ENCODE results near the gene RIOX2.
"Not testable (repeated sequence)": the region's sequence is repeated elsewhere in the genome, so short reads cannot be mapped to it uniquely, and the experiment has no call there.

The RIOX2 gene

DNA sequence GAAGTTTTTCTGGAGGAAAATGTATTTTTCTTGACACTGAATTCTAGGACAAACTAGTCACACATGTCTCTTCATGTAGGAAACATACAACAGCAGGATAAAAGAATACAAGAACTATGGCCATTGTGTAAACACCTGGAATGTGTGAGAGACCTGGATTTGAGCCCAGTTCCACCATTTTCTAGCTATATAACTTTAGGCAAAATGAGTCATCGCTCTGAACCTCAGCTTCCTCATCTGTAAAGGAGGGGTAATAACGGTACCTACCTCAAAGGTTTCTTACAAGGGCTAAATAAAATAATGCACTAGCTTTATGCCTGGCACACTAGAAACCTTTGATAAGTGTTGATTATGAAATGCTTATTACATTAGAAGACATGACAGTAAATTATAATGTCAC lies 57.8 kb downstream of the RIOX2 start:
- DNase-seq, result no peak

DNA sequence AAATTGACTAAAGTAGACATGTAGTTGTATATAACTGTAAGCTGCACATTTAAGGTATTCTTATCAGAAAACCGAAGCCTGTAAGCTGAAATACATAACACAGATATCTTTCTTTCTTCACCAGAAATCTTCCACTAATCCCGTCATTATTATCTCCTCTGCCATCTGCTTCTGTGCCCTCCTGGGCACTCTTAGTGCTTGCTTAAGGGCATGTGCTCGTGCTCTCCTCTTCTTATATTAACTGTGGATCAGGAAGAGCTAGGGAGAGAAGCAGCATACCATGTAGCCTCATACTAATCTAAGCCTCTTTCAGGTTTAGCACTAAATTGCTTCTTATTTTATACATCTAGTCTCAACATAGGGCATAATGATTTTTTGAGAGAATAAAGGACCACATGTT lies 60.8 kb downstream of the RIOX2 start:
- no peak for DNase-seq

DNA sequence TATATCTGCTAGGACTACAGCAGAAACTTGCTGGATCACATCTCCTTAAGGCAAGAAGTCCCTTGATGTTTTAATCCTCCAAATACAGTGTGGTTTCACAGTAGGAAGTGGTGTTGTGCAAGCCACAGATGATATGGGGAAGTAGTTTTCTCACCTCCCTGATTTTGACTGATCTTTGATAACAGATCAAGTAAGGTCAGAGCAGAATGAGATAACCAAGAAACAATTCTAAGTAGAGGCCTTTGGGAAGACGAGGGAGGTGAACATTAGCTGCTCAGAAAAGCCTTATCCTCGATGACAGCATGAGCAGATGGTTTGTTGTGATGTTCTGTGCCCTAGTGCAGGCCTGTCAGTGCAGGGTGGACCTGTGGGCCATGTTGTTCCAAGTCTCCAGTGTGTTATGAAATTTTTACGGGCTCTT lies 61.3 kb downstream of the RIOX2 start:
- no peak for DNase-seq

DNA sequence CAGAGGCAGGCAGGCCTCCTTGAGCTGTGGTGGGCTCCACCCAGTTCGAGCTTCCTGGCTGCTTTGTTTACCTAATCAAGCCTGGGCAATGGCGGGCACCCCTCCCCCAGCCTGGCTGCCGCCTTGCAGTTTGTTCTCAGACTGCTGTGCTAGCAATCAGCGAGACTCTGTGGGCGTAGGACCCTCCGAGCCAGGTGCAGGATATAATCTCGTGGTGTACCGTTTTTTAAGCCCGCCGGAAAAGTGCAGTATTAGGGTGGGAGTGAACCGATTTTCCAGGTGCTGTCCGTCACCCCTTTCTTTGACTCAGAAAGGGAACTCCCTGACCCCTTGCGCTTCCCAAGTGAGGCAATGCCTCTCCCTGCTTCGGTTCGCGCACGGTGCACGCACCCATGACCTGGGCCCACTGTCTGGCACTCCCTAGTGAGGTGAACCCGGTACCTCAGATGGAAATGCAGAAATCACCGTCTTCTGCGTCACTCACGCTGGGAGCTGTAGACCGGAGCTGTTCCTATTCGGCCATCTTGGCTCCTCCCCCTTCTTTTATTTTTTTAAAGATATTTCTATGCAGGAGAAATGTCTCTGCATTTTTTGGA lies 61.9 kb downstream of the RIOX2 start:
- not testable (repeated sequence) for DNase-seq

DNA sequence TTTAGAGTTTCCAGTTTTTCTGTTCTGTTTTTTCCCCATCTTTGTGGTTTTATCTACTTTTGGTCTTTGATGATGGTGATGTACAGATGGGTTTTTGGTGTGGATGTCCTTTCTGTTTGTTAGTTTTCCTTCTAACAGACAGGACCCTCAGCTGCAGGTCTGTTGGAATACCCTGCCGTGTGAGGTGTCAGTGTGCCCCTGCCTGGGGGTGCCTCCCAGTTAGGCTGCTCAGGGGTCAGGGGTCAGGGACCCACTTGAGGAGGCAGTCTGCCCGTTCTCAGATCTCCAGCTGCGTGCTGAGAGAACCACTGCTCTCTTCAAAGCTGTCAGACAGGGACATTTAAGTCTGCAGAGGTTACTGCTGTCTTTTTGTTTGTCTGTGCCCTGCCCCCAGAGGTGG lies 62.4 kb downstream of the RIOX2 start:
- not testable (repeated sequence) for DNase-seq

DNA sequence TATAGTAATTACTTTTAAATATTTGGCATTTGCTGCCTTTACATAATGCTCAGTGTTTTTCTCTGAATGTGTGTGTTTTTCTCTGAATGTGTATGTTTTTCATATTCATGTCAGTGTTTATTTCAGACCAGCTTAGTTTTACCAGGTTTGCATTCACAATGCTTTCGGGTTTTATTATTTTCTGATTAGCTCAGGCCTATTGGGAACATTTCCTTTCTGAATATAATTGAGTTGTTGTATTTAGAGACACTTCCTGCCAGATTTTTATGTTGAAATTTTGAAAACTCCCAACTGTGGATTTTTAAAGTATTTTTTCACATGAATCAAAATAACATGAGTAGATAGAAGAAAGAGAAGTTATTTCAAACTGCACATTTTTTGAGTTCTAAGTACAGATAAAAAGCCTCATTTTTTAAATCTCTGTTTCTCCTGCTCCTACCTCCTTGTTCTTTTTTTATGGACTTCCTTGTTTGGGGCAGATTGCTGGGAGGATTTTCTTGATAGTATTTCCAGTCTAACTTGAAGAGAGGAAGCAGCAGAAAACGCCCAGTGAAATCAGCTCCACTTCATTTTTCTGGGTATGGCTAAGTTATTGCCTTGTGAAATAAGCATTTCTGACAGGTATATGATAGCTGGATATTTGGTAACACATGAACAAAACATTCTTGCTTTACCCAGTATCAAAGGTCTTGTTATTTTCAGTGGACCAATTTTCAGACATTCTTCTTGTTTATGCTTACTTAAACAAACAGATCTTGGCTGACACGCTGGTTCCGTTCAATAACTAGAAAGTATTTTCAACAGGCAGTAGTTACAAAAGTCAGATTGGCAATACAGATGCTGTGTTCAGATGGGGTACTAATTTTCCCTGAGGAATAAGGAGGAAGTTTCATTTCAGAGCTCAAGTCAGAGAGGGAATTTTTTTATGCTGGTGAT lies 70.7 kb downstream of the RIOX2 start:
- DNase-seq, result no peak

DNA sequence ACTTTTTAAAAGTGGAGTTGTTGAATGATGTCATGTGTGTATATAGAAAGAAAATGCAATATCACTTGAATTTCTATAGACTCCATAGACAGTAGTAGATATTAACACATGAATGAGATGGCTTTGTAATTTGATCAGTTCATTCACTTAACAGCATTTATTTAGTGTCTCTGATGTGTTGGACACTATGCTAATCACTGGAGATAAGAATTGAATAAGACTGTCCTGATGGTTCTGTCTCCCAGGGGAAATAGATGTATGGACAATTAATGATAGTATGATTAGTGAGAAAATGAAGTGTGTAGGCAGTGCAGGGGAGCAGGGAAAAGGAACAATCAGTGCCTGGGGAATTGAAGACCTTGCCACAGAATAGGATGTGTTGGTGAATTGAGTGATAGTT lies 72.9 kb downstream of the RIOX2 start:
- no peak for DNase-seq

DNA sequence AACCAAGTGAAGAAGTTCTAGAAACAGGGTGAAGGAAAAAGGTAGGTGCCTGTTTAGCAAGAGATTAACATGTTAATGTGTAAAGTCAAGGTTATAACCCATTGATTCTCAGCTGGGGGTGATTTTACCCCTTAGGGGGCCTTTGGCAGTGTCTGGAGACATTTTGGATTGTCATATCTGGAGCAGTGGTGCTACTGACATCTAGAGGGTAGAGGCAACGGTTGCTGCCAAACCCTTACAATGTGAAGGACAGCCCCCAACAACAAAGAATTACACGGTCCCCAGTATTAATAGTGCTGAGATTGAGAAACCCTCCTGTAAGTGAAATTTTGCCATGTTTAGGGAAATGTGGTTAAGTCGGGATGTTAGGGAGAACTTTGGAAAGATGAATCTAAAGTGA lies 75.7 kb downstream of the RIOX2 start:
- no peak for DNase-seq

DNA sequence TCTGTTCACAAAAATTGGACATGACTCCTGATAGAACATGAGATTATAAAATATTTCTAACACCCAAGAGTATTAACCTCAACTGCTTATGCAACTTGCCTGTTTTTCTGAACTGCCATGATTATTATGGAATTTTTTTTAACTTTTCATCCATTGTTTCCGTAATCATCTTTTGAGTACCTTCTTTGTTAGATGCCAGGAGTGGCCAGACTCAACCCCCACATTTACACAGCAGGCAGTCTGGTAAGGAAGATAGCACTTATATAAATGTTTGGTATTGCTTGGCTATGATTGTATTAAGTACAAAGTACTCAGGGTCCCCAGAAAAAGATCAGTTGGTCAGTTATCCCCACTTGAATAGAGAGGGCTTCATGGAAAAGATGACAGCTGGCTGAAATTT lies 76.1 kb downstream of the RIOX2 start:
- no peak for DNase-seq

DNA sequence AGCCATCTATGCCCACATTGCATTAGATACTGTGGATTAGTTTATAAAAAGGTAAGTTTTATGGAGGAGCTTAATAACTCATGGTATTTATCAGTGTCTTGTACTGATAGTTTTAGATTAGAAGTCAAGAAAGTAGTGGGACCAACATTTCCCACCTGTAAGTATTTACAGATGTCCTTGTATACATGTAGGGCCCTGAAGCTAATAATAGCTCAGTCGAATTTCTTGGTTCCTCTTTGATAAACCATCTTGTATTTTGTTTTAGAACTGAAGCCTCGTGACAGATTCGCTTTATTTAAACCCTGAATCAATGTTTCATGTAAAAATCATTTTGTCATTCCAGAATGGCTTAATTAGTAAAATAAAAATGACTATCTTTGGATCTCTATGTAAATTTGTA lies 77.0 kb downstream of the RIOX2 start:
- DNase-seq, result no peak

DNA sequence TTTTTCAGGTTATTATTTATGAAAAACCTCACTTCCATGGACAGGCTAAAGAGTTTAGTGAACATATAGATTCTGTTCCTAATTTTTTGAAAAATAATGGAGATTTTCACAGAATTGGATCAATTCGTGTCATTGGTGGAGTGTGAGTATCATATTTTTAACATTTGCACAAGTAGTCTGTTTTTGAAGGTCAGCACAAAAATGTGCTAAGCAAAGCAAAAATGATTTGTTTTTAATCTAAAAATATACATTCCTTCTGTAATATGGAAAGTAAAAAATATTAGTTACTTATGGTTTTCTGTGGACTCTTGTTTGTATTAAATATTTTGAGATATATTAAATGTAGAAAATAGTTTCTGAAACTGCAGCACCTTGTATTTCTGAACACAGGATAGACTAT lies 79.4 kb downstream of the RIOX2 start:
- no peak for DNase-seq
